BE2C (cell line): ENCODE measurements around the gene BACE2.

Source experiments
- DNase-seq: peaks from one replicate; pipeline ENCODE4 v3.0.0-alpha.2; 2020
- H3K27me3 ChIP-seq: fragments of 250-450 bp; sonication (Bioruptor Pico); 2 replicates; pipeline ENCODE4 v1.5.1; 2020; ENCODE audit warnings: mild to moderate bottlenecking
- H3K36me3 ChIP-seq: fragments of 250-450 bp; sonication (Bioruptor Pico); 2 replicates; pipeline ENCODE4 v1.5.1; 2020; ENCODE audit warnings: mild to moderate bottlenecking
- H3K4me1 ChIP-seq: fragments of 250-450 bp; sonication (Bioruptor Pico); 2 replicates; pipeline ENCODE4 v1.5.1; 2020
- H3K4me3 ChIP-seq: 2 replicates; pipeline ENCODE4 v1.5.1; 2011; ENCODE audit warnings: low read depth, low read length
- H3K9me3 ChIP-seq: fragments of 250-450 bp; sonication (Bioruptor Pico); 2 replicates; pipeline ENCODE4 v1.5.1; 2020
- TF ChIP-seq, protein P1 (sequence below): IDR thresholded peaks from 2 replicates; pipeline ENCODE4 v1.5.1; 2012; ENCODE audit warnings: mild to moderate bottlenecking, low read depth, low read length

The BACE2 gene

DNA sequence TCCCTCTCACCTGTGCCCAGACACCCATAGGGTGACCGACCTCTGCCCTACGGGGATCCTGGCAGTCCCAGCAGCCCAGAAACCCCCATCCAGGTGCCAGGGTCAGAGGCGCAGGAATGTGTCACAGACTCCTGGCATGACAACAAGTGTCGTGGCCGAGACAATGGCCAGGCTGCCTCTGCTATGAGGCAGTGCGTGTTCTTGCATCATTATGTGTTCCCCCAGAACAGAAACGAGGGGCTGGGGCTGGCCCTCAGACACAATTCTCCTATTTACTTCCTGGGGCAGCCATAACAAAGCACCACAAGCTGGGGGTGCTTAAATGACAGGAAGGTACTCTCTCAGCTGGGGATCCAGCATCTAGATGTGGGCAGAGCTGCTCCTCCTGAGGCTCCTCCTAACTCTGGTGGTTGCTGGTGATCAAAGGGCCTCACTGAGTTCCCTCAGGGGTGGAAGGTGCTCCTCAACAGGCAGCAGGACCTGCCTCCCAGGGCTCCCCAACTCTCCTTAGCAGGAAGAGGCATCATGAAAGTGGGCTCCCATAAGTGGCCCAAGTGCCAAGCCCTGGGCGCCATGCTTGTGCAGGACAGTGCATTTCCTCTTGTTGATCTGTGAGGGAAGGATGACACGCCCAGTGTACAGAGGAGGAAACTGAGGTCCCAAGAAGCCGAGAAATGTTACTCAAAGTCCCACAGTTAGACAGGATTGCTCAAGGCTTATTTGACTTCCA is 24.2 kb upstream of the BACE2 start:
- no peak for DNase-seq
- H3K4me3 ChIP-seq: no peak overlapping the region
- H3K4me1 ChIP-seq: no peaks in the 10 kb centered on the region
- TF ChIP-seq, protein P1, sequence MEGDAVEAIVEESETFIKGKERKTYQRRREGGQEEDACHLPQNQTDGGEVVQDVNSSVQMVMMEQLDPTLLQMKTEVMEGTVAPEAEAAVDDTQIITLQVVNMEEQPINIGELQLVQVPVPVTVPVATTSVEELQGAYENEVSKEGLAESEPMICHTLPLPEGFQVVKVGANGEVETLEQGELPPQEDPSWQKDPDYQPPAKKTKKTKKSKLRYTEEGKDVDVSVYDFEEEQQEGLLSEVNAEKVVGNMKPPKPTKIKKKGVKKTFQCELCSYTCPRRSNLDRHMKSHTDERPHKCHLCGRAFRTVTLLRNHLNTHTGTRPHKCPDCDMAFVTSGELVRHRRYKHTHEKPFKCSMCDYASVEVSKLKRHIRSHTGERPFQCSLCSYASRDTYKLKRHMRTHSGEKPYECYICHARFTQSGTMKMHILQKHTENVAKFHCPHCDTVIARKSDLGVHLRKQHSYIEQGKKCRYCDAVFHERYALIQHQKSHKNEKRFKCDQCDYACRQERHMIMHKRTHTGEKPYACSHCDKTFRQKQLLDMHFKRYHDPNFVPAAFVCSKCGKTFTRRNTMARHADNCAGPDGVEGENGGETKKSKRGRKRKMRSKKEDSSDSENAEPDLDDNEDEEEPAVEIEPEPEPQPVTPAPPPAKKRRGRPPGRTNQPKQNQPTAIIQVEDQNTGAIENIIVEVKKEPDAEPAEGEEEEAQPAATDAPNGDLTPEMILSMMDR: no peak
- H3K9me3 ChIP-seq: peaks cover 6% of the 10 kb centered on the region; the same call in 1 of the 2 replicates
- H3K27me3 ChIP-seq: no peaks in the 10 kb centered on the region
- no peaks in the 10 kb centered on the region for H3K36me3 ChIP-seq

DNA sequence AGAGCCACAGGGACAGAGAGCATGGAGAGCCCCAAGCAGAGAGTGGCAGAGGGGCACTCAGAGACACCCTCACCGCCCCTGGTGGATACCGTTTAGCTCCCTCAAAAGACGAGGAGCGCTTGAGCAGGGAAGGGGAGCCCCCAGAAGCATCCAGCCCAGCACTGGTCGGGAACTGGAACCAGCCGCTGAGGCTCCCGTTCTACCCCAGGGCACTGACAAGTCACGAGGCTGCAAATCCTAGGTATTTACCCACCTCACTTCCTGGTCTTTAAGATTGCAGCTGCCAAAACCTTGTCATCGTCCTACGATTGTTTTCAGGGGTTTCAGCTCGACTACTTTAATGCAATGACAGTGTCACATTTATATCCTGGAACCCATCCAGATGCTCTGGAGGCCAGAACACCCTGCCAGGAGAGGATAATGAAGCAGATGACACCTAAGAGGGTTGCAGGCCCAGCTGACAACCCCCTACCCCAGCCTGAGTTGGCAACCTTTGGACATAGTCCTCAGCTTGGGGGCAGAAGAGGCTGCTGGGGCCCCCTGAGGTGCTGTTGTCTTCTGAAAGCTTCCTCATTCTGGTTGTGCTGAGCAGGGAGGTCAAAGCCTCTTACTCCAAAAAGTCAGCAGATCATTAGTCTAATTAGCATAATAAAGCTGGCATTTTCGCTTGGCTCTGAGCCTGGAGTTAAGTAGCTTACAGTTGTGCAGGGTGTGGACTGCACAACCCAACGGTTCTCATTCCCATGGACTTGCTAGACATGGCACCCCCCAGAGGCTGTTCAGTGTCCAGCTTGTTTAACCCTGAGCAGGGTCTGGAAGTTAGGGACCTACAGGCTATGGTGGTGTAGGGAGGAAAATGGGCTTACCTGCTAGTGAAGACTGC is 20.6 kb upstream of the BACE2 start:
- TF ChIP-seq, protein P1: no peak
- no peak for DNase-seq
- H3K4me1 ChIP-seq: no peaks in the 10 kb centered on the region

DNA sequence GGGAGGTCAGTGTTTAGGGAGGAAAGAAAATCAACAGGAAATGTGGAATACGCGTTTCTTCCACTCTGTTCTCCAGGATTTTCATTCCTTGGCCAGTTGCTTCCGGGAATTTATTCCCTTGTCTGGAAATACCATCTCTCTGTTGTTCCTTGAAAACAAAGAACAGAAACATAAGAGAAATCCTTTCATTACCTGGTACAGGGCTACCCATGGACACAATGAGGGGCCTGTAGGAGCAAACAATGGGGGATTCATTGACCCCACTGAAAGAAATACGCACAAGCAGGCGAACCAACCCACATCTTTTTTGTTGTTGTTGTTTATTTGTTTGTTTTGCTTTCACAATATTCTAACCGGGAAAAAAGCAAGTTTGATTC is 20.0 kb upstream of the BACE2 start:
- Histone ChIP-seq H3K27me3 (no peaks in the 10 kb centered on the region), H3K4me1 (no peaks in the 10 kb centered on the region), H3K36me3 (no peaks in the 10 kb centered on the region), H3K9me3 (peaks cover 6% of the 10 kb centered on the region), H3K4me3 (no peak overlapping the region)
- TF ChIP-seq, protein P1: no peak
- DNase-seq: no peak

More for the DNA sequence above, 20.6 kb upstream of the BACE2 start:
- Histone ChIP-seq H3K9me3 (peaks cover 6% of the 10 kb centered on the region), H3K27me3 (no peaks in the 10 kb centered on the region), H3K4me3 (no peak overlapping the region), H3K36me3 (no peaks in the 10 kb centered on the region)

DNA sequence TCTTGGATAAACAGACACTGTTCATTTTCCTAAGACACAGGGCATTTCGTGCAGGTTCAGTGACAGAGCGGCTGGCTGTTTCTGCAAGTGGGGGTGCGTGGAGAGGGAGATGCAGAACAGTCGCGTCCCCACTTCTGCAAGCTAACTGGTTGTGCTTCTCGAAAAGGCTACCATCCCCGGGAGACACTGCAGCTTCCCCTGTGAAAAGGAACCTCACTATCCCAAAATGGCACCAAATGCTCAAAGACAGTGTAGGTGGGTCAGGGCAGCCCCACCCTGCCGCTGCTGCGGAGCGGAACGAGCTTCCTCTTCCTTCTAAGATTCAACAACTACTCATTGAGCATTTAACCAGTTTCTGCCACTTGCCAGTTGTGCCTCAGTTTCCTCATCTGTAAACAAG is 19.2 kb upstream of the BACE2 start:
- no peak for DNase-seq
- H3K4me1 ChIP-seq: no peaks in the 10 kb centered on the region
- TF ChIP-seq, protein P1: no peak
- no peak overlapping the region for H3K4me3 ChIP-seq
- H3K9me3 ChIP-seq: peaks cover 6% of the 10 kb centered on the region
- H3K27me3 ChIP-seq: no peaks in the 10 kb centered on the region
- no peaks in the 10 kb centered on the region for H3K36me3 ChIP-seq

DNA sequence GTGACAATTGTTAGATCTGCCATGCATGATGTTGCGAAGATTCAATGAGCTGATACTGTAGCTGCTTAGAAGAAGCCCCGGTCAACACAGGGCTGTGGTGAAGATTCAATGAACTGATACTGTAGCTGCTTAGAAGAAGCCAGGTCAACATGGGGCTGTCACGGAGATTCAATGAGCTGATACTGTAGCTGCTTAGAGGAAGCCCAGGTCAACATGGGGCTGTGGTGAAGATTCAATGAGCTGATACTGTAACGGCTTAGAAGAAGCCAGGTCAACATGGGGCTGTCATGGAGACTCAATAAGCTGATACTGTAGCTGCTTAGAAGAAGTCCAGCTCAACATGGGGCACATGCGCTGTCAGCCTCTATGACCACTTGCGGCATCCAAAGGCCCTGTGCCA is 18.8 kb upstream of the BACE2 start:
- no peaks in the 10 kb centered on the region for H3K4me1 ChIP-seq
- H3K4me3 ChIP-seq: no peak overlapping the region
- TF ChIP-seq, protein P1: no peak
- no peaks in the 10 kb centered on the region for H3K36me3 ChIP-seq
- peaks cover 6% of the 10 kb centered on the region for H3K9me3 ChIP-seq
- no peaks in the 10 kb centered on the region for H3K27me3 ChIP-seq
- no peak for DNase-seq

DNA sequence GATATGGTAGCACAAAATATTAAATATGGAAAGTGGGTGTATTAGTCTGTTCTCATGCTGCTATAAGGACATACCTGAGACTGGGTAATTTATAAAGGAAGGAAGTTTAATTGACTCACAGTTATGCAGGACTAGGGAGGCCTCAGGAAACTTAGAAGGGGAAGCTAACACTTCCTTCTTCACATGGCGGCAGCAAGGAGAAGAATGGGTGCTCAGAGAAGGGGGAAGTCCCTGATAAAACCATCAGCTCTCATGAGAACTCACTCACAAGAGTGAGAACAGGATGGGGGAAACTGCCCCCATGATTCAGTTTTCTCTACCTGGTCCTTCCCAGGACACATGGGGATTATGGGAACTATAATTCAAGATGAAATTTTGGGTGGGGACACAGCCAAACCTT is 15.8 kb upstream of the BACE2 start:
- DNase-seq: no peak
- Histone ChIP-seq H3K9me3 (peaks cover 6% of the 10 kb centered on the region), H3K4me3 (no peak overlapping the region), H3K36me3 (no peaks in the 10 kb centered on the region), H3K27me3 (no peaks in the 10 kb centered on the region), H3K4me1 (no peaks in the 10 kb centered on the region)
- TF ChIP-seq, protein P1: no peak
